Umbilical cord (tissue), 2 donors: ENCODE results near the gene PLD6. TPM values are rescaled to one million over a fixed set of nuclear protein-coding genes. Genes with fewer than 3 reads are reported as not detected.
"Not testable (repeated sequence)": the region's sequence is repeated elsewhere in the genome, so short reads cannot be mapped to it uniquely, and the experiment has no call there.

Experiments used
- DNase-seq: peaks from one replicate; pipeline ENCODE4 v3.0.0-alpha.2; 2015; ENCODE audit warnings: low spot score
- total RNA-seq: library from RNA; depleted of rRNA; stranded (reverse); fragments of >200 nt; gene quantifications from one replicate; pipeline ENCODE4 v1.2.3, GENCODE V29; 2014; ENCODE audit warnings: low replicate concordance; ENCODE audit not compliant: insufficient read depth

Gene PLD6, protein sequence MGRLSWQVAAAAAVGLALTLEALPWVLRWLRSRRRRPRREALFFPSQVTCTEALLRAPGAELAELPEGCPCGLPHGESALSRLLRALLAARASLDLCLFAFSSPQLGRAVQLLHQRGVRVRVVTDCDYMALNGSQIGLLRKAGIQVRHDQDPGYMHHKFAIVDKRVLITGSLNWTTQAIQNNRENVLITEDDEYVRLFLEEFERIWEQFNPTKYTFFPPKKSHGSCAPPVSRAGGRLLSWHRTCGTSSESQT
- total RNA-seq, result not detected

DNA sequence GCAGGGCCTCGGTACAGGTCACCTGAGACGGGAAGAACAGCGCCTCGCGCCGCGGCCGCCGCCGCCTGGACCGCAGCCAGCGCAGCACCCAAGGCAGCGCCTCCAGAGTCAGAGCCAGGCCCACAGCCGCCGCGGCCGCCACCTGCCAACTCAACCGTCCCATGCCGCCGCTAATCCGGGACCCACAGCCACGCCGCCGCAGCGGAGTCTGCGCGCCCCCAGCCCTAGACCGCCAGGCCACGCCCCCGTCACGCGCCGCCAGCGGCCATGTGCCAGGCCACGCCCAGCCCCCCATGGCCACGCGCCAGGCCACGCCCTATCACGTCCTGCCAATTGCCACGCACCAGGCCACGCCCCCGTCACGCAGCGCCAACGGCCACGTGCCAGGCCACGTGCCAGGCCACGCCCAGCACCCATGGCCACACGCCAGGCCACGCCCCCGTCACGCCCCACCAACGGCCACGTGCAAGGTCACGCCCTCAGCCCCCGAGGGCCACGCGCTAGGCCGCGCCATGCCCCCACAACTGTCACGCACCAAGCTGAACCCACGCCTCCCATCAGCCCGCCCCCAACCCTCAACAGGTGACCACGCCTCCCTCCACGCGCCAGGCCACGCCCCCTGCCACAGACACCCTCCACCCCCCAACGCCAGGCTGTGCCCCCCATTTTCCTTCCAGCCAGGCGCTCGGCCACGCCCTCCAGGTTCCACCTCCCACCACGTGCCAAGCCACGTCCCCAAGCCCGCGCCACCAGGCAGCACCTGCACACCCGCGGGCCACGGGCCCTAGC is at the start of gene PLD6:
Gene PLD6, minus strand, starts transcription at position 210 of the 789 bp plus-strand sequence. Its CDS starts 47 bp downstream, at position 163.
- DNase-seq, result peak; percentile 23

DNA sequence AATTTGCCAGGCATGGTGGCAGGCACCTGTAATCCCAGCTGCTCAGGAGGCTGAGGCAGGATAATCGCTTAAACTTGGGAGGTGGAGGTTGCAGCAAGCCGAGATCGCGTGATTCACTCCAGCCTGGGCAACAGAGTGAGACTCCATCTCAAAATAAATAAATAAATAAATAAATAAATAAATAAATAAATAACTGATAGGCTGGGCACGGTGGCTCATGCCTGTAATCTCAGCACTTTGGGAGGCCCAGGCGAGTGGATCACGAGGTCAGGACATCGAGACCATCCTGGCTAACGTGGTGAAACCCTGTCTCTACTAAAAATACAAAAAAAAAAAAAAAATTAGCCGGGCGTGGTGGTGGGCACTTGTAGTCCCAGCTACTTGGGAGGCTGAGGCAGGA is 49.6 kb upstream of the PLD6 start:
- not testable (repeated sequence) for DNase-seq

DNA sequence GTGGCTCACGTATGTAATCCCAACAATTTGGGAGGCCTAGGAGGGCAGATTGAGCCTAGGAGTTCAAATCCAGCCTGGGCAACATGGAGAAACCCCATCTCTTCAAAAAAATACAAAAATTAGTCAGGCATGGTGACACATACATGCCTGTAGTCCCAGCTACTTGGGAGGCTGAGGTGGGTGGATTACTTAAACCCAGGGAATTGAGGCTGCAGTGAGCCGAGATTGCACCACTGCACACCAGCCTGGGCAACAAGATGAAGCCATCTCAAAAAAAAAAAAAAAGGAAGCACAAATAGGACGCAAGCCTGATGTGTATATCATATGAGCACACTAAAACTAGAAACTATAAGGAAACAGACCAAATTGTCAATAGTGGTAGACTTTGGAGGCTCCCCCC is 47.9 kb upstream of the PLD6 start:
- DNase-seq, result no peak

DNA sequence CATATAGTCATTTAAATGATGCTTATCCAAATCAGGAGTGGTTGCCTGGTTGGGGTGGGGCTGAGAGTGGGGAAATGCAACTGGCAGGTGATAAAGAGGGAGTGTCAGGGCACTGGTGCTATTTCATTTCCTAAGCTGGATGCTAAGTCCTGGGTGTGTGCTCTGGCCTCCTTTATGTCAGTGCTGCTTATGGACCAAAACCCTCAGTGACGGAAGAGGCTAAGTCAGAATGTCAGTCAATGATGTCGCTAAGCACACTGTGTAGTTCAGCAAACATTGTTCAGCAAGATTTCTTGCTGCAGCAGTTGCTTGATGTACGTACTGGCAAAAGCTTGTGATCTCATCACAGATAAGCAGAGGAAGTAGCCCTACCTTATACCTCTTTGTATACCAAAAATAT is 47.3 kb upstream of the PLD6 start:
- DNase-seq, result no peak

DNA sequence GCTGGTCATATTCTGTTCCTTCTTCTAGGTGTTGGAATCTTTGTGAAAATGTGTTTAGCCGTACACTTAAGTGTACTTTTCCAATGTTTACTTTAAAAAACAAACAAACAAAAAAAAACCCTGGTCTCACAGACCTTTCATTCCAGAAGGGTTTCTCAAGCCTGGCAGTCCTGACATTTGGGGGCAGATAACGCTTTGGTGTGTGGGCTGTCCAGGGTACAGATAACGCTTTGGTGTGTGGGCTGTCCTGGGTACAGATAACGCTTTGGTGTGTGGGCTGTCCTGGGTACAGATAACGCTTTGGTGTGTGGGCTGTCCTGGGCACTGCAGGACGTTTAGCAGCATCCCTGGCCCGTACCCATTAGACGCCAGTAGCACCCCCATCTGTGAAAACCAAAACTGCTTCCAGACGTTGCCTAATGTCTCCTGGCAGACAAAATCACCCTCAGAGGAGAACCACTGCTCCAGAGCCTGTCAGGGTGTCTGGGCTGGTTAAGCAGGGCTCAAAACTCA is 46.1 kb upstream of the PLD6 start:
- DNase-seq, result no peak

DNA sequence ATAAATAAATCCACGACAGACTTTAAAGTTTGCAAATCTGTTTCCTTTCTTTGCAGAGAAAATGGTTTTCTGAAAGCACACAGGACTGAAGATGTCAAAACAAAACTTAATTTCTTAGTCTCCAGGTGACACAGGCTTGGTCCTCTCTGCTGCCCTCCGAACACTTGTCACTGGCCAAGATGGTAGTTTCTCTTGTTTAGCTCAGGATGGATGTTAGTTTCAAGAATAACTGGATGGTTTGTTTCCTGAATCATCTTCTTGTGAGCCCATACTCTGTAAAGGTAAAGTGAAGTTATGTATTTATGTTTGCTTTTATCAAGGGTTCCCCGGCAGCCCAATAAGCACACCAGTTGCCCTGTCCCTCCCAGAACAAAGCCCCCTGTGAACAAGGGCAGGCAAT is 40.7 kb upstream of the PLD6 start:
- DNase-seq, result no peak

DNA sequence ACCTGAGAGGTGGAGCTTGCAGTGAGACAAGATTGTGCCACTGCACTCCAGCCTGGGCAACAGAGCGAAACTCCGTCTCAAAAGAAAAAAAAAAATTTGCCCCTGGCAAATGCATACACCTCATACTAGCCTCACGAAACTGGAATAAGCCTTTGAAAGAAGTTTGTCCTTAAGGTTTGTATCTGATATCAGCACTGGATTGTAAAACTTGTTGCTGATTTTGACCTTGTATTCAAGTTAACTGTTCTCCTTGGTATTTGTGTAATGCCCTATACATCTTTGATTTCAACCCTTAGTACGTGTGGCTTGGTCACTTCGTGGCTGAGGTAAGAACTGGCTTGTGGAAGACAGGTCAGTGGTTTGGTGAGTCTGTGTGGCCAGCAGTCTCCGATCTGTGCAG is 37.0 kb upstream of the PLD6 start:
- no peak for DNase-seq

DNA sequence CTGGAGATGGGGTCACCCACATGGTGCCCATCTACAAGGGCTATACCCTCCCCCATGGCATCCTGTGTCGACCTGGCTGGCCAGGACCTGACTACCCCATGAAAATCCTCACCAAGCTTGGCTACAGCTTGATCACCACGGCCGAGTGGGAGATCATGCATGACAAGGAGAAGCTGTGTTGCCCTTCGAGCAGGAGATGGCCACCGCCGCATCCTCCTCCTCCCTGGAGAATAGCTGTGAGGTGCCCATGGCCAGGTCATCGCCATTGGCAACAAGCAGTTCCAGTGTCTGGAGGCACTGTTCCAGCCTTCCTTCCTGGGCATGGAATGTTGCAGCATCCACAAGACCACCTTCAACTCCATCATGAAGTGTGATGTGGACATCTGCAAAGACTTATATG is 36.1 kb upstream of the PLD6 start:
- DNase-seq, result no peak

DNA sequence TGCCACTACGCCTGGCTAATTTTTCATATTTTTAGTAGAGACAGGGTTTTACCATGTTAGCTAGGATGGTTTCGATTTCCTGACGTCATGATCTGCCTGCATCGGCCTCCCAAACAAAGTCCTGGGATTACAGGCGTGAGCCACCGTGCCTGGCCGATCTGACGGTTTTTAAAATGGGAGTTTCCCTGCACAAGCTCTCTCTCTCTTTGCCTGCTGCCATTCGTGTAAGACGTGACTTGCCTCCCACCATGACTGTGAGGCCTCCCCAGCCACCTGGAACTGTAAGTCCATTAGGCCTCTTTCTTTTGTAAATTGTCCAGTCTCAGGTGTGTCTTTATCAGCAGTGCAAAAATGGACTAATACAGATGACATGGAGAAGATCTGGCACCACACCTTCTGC is 35.5 kb upstream of the PLD6 start:
- DNase-seq, result no peak

DNA sequence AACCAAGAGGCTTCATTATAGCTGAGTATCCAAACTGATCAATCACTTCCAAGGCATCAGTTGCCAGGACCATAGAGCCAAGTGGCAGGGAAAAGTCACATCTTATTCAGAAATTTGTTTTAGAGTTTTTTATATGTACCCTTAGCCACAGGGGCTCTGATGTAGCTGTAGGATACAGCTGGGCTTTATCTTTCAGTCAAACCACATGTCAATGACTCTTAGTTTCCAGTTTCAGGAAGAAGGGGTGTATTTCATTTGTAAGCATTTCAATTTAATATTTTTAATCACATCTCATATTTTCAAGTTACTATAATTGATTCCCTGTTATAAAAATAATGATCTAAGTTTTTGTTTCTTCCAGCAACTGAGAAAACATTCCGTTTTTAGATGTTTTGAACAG is 33.7 kb upstream of the PLD6 start:
- no peak for DNase-seq

DNA sequence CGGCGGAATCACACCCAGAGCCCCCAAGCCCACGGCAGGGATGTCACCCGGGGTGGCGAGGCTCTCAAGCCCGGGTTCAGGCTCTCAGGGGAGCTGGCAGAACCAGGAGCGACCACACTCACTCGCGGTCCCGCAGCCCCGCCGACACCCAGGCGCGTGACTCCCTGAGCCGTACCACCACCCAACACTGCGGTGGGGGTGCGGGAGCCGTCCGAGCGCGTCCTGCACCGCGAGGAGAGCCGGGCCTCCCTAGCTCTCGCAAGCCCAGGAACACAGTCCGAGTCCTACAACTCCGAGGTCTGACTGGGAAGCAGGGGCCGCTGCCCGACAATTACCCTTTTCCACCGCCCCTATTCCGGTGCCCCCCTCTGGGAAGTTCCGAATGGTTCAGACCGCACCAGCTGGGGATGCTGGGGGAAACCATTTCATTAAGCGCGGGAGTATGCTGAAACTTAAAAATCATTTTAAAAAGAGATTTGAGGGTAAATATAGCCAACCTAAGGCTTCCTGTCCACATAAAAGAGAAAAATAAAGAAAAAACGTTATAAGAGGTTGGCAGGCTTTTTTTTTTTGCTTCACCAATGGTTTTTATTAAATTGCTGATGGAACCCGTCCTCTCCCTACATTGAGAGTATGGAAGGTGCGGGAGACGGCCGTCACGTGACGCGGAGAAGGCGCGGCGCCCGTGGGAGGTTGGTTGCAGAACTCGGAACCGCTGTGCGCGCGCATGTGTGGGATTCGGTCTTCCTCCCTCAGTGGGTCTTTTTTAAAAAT is 31.1 kb upstream of the PLD6 start, which contains the start of gene FLCN:
Gene FLCN, minus strand, starts transcription at position 143 of the 774 bp plus-strand sequence. CDS start 9,031 bp downstream, outside the sequence.
- peak; percentile 93 for DNase-seq

DNA sequence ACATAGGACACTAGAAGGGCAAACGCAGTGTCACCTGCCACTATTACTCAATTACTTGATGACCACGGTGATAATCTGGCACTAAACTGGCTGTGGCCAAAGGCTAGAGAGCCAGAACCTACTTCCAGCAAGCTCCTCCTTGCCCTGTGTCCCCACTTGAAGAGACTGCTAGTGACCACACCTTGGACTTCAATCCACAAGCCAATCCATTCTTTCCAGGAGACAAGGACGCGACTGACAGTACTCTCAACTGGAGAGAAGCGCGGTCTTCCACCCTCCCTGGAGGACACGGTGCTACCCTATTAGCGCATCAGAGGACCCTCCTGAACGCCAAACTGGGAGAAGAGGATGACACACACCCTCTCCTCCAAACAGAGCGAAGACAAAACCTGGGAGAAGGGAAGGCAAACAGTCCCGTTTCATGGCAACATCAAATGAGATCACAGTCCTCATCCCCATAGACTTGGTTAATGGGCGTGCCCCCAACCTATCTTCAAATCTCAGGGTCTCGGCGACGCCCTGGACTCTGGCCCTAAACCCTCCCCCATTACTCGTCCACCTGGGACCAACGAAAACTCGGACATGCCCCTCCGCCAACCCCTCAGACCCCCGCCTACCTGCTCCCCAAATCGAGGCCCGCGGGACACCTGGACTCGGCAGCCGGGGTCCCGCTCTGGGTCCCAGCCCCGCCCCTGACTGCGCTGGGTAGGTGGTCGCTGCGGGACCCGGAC is 30.3 kb upstream of the PLD6 start:
- peak; percentile 22 for DNase-seq

DNA sequence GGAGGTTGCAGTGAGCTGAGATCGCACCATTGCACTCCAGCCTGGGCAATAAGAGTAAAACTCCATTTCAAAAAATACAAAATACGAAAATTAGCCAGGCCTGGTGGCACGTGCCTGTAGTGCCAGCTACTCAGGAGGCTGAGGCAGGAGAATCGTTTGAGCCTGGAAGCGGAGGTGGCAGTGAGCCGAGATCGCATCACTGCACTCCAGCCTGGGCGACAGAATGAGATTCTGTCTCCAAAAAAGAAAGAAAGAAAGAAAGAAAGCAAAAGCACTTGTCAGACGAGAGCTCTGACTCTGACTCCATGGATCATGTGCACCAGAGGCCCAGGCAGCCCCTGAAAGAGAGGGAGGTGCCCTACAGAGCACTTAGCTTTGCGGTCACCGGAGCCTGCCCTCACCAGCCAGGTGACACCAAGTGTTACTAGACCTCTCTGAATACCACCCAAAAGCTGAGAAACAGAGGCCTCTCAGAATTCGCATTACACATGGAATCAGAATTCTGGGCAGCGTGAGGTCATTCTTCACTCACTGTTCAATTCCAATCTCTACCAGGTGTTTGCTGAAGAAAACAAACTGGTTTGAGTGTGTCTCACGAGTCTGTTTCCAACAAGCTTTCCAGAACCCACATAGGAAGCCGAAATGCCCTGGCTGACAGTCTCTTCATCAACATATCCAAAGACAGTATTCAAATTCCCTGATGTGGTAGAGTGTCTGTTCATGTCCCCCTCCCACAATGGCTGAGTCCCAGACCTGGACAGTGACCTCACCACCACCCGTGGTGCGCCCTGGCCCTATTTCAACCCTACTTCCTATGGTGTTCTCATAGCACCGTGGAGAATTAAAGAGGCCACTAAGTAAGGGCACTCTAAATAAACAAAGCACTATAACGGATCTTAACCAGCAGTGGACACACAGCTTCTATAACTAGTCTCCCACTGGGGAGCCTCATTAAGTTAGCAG is 29.4 kb upstream of the PLD6 start:
- peak; percentile 6 for DNase-seq

DNA sequence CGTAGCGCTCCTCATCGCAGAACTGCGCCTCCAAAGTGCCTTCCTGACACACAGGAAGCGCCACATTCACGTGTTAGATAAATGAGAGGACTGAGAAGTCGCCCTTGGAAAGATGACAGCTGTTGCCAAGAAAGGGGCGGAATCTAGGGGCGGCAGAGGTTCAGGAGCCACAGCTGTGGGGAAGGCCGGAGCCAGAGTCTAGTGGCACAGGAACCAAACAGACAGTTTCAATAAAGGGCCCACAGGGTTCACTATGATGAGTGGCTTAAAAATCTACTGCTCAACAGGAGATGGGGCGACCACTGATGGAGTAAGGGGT is 26.1 kb upstream of the PLD6 start:
- no peak for DNase-seq

DNA sequence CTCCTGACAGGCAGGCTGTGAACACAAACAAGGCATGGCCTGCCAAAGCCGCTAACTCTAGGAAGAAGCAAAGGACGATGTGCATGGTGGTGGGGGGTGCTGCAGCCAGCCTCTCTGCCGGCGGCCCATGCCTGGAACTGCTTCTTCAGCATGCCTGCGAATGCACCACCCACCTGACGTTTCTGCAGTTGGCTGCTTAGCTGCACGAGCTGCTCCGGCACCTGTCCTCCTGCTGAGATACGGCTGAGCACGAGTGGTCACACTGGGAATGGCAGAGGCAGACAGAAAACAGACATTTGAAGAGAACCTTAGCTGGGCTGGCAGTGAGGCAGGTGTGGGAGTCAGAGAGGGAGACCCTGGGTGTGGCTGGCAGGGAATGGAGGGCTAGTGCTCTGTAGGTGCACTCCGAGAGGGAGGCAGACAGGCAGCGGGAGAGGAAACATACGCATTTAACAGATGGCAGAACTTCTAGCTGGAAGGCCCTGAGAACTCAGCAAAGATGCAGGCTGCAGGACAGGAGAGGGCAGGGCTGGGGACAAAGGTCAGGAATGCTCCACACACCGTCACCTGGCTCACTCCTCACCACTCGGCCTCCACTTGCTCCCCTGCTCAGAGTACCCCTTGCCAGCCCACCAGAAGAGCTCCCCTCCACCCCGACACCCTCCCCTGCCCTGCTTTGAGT is 25.6 kb upstream of the PLD6 start:
- DNase-seq, result no peak

DNA sequence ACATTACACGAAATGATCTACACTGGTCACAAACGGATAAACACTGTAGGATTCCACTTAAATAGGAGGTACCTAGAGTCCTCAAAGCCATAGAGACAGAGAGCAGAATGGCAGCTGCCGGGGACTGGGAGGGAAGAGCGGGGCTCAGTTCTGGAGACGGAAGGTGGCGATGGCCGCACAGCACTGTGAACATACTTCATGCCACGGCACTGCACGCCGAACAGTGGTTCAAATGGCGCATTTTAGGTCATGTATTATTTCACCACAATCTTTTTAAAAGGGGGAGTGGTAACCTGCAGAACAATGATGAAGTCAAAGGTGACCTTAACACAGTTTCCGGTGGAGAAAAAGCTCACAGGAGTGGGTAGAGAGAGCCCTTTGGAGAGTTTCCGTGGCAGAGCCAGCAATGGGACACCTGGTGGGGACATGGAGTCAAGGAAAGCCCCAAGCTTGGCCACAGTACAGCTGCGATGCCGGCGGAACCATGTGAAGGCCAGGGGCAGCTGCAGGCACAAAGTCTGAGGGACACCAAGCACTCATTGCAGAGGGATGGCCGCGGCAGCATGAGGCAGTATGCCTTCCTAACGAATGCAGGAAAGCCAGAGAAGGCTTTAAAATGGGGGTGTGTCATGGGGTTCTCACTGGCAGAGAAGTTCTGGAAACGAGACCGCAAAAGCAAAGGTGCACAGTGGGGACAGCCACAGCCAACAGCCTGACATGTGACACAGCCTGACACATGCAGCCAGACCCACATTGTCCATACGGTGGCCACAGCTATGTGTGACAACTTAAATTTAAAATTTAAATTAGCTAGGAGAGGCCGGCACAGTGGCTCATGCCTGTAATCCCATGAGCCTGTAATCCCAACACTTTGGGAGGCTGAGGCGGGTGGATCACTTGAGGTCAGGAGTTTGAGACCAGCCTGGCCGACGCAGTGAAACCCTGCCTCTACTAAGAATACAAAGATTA is 23.6 kb upstream of the PLD6 start:
- no peak for DNase-seq

DNA sequence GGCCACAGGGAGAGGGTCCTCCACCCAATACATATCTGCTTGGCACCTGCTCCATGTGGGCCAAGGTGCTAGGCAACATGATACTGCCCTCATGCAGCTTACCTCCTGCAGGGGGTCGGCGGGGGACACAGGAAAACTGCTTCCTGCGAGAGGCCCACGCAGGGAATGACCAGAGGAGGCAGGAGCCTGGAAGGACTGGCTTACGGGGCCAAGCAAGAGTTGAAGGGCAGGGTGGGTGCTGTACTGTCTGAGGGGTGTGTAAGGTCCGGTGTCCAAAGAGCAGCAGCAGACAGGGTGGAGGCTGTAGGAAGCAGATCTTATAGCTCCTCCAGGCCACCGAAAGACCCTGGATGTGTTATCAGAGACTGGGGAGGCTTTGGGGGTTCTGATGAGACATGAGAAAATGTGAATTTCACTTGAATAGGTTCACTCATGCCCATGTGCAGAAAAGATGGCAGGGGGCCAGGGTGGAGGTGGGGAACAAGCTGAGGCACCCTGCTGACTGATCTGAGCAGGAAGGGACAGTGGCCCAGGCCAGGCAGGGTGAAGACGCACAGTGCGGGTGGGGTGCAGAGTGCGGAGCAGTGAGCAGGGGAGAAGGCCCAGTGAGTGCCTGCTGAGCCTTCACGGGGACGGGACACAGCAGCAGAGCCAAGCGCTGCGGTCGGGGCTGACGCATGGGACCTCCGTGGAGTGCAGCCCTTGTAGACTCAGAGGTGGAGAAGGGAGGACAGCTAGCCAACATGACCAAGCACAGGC is 22.6 kb upstream of the PLD6 start:
- no peak for DNase-seq
